Glutamatergic neuron (in vitro differentiated cells): ENCODE measurements around the gene PPP1R14C. TPM values are rescaled to one million over a fixed set of nuclear protein-coding genes. Genes with fewer than 3 reads are reported as not detected.

Source experiments
- DNase-seq: peaks from one replicate; pipeline ENCODE4 v3.0.0; 2022
- H3K27ac Mint-ChIP-seq: one replicate; pipeline ENCODE4 v1.8.0; 2020; ENCODE audit warnings: mild to moderate bottlenecking, mixed read lengths, inconsistent platforms; ENCODE audit not compliant: unreplicated experiment
- H3K27me3 Mint-ChIP-seq: one replicate; pipeline ENCODE4 v1.8.0; 2020; ENCODE audit warnings: mild to moderate bottlenecking, moderate library complexity, mixed read lengths, inconsistent platforms; ENCODE audit not compliant: unreplicated experiment
- H3K36me3 Mint-ChIP-seq: one replicate; pipeline ENCODE4 v1.8.0; 2020; ENCODE audit warnings: mild to moderate bottlenecking, mixed read lengths, inconsistent platforms; ENCODE audit not compliant: unreplicated experiment
- H3K4me1 Mint-ChIP-seq: one replicate; pipeline ENCODE4 v1.8.0; 2020; ENCODE audit warnings: mild to moderate bottlenecking, low read depth, mixed read lengths, inconsistent platforms; ENCODE audit not compliant: unreplicated experiment
- H3K4me3 Mint-ChIP-seq: one replicate; pipeline ENCODE4 v1.8.0; 2020; ENCODE audit warnings: mild to moderate bottlenecking, mixed read lengths, inconsistent platforms; ENCODE audit not compliant: unreplicated experiment
- H3K9me3 Mint-ChIP-seq: one replicate; pipeline ENCODE4 v1.8.0; 2020; ENCODE audit warnings: mild to moderate bottlenecking, moderate library complexity, mixed read lengths, inconsistent platforms; ENCODE audit not compliant: unreplicated experiment
- total RNA-seq: library from RNA; stranded (reverse); fragmentation: NEBNext Ultra II Directional; extraction: Animal tissue kit (Norgen Biotek cat#: 25700); gene quantifications from one replicate; pipeline ENCODE4 v1.2.1, GENCODE V29; 2021; ENCODE audit not compliant: unreplicated experiment
- TF ChIP-seq, protein P1 (sequence below): fragments of 200-600 bp; sonication (generic); IDR thresholded peaks from one replicate; pipeline ENCODE4 v1.5.0; 2021; ENCODE audit not compliant: partially characterized antibody, unreplicated experiment

Gene PPP1R14C
- total RNA-seq, 1 donor from 2014 or later, result 4.1 TPM

DNA sequence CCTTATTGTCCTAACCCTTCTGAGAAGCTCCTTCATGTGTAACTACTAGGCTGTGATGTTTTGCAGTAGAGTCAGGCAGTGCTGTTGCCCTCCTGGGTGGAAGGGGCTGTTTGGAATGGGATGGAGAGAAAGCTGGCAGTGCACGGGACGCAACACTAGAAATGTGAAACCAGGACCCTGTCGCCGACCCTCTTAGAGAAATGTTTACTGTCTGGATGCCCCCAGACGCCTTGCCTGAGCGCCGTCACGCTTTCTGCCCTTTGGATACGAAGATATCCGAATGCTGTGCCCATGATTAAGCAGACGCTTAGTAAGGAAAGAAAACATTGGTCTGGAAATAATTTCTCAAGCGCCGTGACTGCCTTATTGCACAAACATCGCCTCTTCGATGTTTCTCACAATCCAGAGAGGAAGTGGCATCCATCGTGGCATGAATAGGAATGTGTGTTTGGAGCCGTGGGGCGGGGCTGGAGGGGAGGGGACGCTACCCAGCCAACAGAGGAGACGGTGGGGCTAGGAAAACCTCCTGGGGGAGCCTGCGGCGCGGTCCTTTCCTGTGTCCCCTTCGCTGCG is 661 bp upstream of the PPP1R14C start:
- Mint-ChIP-seq H3K9me3 (peaks cover 8% of the 10 kb centered on the region), H3K27ac (peak overlapping the region; percentile 15), H3K27me3 (peaks cover 15% of the 10 kb centered on the region), H3K36me3 (no peaks in the 10 kb centered on the region), H3K4me3 (peak overlapping the region; percentile 82), H3K4me1 (peaks cover 6% of the 10 kb centered on the region)
- TF ChIP-seq, protein P1, sequence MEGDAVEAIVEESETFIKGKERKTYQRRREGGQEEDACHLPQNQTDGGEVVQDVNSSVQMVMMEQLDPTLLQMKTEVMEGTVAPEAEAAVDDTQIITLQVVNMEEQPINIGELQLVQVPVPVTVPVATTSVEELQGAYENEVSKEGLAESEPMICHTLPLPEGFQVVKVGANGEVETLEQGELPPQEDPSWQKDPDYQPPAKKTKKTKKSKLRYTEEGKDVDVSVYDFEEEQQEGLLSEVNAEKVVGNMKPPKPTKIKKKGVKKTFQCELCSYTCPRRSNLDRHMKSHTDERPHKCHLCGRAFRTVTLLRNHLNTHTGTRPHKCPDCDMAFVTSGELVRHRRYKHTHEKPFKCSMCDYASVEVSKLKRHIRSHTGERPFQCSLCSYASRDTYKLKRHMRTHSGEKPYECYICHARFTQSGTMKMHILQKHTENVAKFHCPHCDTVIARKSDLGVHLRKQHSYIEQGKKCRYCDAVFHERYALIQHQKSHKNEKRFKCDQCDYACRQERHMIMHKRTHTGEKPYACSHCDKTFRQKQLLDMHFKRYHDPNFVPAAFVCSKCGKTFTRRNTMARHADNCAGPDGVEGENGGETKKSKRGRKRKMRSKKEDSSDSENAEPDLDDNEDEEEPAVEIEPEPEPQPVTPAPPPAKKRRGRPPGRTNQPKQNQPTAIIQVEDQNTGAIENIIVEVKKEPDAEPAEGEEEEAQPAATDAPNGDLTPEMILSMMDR, result no peak
- peak; percentile 29 for DNase-seq

DNA sequence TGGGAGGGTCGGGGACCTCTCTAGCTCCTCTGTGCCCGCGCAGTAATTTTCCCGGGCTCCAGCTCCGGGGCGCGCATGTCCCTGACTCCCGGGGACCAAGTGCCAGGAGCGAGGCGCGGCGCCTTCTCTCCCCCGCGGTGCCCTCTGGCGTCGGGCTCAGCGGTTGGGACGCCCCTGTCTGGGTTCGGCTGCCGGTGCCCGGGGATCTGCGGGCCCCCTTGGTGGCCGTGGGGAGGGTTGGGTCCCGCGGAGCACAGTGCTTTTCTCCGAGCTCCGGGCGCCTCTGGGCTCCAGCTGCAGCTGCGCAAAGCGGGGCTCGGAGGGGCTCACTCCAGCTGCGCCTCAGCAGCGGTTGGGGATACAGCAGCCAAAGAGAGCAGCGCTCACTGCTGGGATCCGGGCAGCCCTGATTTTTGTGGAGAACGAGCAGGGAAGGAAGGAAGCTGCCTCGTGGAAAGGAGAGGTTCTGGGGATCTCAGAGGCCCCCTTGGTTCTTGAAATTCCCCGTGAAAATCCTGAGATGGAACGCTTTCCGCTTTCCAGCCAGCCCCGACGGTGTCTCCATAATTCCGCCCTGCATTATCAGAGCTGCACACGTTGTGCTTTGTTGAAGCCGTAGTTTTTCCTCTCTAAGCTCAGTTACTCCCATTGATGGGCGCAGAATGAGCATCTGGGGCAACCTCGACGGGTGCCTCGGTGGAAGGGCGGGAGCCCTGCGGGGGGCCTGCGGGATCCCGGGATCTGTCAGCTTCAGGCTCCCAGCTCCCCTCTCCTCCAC is 861 bp downstream of the PPP1R14C start:
- TF ChIP-seq, protein P1, result no peak
- Mint-ChIP-seq H3K36me3 (no peaks in the 10 kb centered on the region), H3K27me3 (peaks cover 15% of the 10 kb centered on the region), H3K27ac (no peak overlapping the region), H3K4me3 (peak overlapping the region; percentile 87), H3K9me3 (peaks cover 8% of the 10 kb centered on the region), H3K4me1 (peaks cover 6% of the 10 kb centered on the region)
- DNase-seq, result peak; percentile 38

DNA sequence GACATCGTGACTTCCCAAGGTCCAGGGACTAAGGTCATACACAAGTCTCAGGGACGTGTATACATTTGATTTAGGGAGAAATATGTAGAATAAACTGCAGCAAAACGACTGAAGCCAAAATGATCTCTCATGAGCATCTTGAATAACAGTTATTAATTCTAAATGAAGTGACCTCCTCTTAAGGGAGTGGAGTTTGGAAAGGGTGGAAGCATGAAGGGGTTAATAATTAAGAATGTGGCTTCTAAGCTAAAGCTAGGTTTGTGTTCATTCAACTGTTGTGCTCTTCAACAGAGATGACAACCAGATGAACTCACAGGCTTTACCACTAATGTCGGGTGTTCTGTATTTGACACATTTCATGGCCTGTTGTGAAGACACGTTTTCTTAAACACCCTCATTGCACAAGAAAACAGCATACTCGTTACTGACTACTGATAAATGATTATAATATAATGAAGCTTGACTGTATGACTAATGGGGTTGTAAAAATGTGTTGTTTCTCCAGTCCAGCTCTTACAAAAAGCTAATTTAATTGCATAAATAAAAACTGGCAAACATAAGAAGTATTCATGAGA is 1.5 kb downstream of the PPP1R14C start:
- H3K27me3 Mint-ChIP-seq, result peaks cover 15% of the 10 kb centered on the region
- H3K27ac Mint-ChIP-seq, result no peak overlapping the region
- peaks cover 8% of the 10 kb centered on the region for H3K9me3 Mint-ChIP-seq
- DNase-seq, result no peak
- H3K4me3 Mint-ChIP-seq, result peak overlapping the region; percentile 87
- peaks cover 6% of the 10 kb centered on the region for H3K4me1 Mint-ChIP-seq
- no peaks in the 10 kb centered on the region for H3K36me3 Mint-ChIP-seq
- TF ChIP-seq, protein P1, result no peak

DNA sequence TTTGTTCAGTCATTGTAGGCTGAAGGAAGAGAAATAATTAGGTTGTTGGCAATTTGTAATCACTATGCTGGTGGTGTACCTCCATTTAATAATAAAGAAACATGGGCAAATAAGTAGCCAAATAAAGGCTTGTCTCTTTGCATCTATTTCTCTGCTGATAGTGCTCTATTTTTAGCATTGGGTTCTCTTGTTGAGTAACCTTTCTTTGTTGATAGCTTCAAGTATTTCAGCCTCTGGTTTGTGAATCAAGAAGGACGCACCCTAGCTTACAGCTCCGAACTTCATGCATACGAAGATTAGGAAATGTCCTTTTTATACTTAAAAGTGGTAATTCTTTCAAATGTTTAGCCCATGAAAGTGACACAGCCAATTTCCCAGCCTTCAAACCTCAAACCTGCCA is 2.6 kb downstream of the PPP1R14C start:
- TF ChIP-seq, protein P1, result no peak
- no peak overlapping the region for H3K27ac Mint-ChIP-seq
- DNase-seq, result no peak

DNA sequence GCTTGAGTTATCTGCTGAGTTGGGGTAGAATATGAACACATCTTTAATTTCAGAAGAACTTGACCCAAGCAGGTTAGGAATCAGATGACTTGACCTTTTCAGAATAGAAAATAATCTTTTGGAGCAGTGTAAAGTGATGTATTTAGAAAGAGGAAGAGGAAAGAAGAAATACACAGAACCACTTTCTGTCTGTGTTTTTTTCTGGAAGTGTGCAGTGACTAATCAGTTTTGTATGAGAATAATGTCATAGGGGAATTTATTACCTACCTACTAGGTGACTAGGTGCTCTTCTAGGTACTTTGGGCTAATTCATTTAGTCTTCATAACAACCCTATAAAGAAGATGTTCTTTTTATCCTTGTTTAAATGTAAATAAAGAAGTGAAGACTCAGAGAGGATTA is 3.0 kb downstream of the PPP1R14C start:
- TF ChIP-seq, protein P1, result no peak
- Mint-ChIP-seq H3K27me3 (peaks cover 17% of the 10 kb centered on the region), H3K27ac (no peak overlapping the region), H3K4me3 (no peak overlapping the region), H3K4me1 (peaks cover 10% of the 10 kb centered on the region), H3K9me3 (peaks cover 8% of the 10 kb centered on the region), H3K36me3 (no peaks in the 10 kb centered on the region)
- no peak for DNase-seq

More for the DNA sequence above, 2.6 kb downstream of the PPP1R14C start:
- Mint-ChIP-seq H3K27me3 (peaks cover 15% of the 10 kb centered on the region), H3K36me3 (no peaks in the 10 kb centered on the region), H3K4me3 (no peak overlapping the region), H3K4me1 (peaks cover 8% of the 10 kb centered on the region), H3K9me3 (peaks cover 8% of the 10 kb centered on the region)
